ENCODE data around the gene ATP6V1F. TPM values are rescaled to one million over a fixed set of nuclear protein-coding genes. Genes with fewer than 3 reads are reported as not detected.

Gene ATP6V1F
- total and polyA plus RNA-seq, 12 donors: 96.7 to 189 (median 125) TPM

DNA sequence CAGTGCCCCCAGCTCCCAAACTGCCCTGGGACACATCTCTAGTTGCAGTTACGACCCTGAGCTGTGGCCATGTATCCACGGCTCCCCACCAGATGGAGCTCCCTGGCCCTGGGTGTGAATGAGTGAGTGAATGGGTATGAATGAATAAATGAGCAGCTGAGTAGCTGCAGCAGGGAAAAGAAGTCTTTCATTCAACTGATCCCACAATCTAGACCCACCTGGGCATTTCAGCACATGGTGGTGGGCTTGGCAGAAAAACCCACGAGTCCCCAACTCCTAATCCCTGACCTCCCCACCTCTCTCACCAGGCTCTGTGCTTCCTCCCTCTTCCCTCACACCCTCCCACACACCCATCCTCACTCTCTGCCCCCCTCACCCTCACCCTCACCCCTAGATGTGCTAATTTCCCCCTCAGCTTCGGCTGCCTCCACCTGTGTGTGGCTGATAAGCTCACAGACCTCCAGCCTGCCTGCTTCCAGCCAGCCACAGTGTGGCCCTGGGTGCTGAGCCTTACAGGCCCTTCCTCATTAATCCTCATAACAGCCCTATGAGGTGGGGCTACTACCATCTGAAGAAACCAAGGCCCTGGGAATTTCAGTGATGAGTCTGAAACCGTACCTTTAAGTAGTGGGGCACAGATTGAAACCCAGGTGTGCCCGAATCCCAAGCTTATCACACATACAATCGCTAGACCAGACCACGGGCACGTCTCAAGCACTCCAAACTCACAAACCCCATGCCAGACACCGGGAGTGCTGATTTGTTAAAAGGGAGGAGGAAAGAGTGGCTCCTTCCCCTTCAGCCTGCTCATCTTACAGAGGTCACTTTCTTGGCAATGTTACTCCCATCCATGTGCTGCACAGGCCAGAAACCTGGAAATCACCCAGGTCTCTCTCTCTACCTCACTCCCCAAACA, 2.2 kb upstream of the ATP6V1F start:
- Histone ChIP-seq H3K4me1 (peaks cover 17 to 74% (median 41%) of the 10 kb centered on the region in 9 donors), H3K9me3 (no peaks in the 10 kb centered on the region), H3K27ac (peak overlapping the region in 8 of 10 donors; percentile 45 to 86 (median 63)), H3K4me3 (no peak overlapping the region), H3K36me3 (peaks cover 0 to 46% (median 20%) of the 10 kb centered on the region in 9 donors), H3K27me3 (no peaks in the 10 kb centered on the region)
- TF ChIP-seq, protein P1, sequence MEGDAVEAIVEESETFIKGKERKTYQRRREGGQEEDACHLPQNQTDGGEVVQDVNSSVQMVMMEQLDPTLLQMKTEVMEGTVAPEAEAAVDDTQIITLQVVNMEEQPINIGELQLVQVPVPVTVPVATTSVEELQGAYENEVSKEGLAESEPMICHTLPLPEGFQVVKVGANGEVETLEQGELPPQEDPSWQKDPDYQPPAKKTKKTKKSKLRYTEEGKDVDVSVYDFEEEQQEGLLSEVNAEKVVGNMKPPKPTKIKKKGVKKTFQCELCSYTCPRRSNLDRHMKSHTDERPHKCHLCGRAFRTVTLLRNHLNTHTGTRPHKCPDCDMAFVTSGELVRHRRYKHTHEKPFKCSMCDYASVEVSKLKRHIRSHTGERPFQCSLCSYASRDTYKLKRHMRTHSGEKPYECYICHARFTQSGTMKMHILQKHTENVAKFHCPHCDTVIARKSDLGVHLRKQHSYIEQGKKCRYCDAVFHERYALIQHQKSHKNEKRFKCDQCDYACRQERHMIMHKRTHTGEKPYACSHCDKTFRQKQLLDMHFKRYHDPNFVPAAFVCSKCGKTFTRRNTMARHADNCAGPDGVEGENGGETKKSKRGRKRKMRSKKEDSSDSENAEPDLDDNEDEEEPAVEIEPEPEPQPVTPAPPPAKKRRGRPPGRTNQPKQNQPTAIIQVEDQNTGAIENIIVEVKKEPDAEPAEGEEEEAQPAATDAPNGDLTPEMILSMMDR (IDR thresholded peaks at IDR 0.05): peak in 7 of 9 donors; percentile 6 to 43 (median 11)
- DNase-seq (no peak), ATAC-seq (peak in 6 of 8 donors; percentile 1 to 7 (median 4))
- WGBS, 2 donors: 32 to 38% methylated on average over 10 of the region's 10 CpGs
- intact Hi-C loops (cut with DNase I): loop anchor here in 4 of 10 donors (5.0 to 10.0 kb wide), 3 partner anchors 66 to 126 kb away; partner anchors contain the start of genes CALU (in 4 of the 4) and CCDC136 (in 1 of the 4)

DNA sequence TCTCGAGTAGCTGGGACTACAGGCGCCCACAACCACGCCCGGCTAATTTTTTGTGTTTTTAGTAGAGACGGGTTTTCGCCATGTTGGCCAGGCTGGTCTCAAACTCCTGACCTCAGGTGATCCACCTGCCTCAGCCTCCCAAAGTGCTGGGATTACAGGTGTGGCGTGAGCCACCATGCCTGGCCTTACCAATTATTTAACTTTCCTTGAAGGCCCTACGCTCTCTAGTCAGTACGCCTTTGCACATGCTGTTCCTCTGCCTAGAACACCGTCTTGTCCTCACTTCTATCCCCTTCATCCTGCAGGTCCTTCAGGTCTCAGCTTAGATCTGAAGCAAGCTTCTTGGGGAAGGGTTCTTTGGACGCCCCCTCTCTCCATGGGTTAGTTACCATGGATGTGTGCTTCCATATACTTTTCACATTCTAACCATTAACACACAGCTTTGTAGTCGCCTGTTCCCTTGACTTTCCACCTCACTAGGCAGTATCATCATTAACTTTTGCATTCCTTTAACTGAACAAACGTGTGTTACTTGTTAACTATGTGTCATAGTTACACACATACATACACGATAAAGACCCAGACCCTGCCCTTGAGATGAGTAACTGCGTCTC, 592 bp upstream of the ATP6V1F start:
- no peaks in the 10 kb centered on the region for H3K9me3 ChIP-seq
- WGBS, 2 donors: 72 to 73% methylated on average over 15 of the region's 15 CpGs
- intact Hi-C loops (cut with DNase I): loop anchor here in 5 of 10 donors (1.0 to 10.0 kb wide), 5 partner anchors 31 to 127 kb away; partner anchors contain the start of genes CALU (in 5 of the 5), CCDC136 (in 1 of the 5) and FLNC (in 1 of the 5)
- H3K27ac ChIP-seq: peak overlapping the region in 6 of 10 donors; percentile 2 to 87 (median 62)
- peak overlapping the region in 9 of 10 donors; percentile 56 to 83 (median 71) for H3K4me3 ChIP-seq
- H3K4me1 ChIP-seq: peaks cover 17 to 63% (median 41%) of the 10 kb centered on the region in 9 donors
- H3K36me3 ChIP-seq: peaks cover 0 to 43% (median 8%) of the 10 kb centered on the region in 9 donors
- no peaks in the 10 kb centered on the region for H3K27me3 ChIP-seq
- ATAC-seq: no peak
- DNase-seq: no peak
- TF ChIP-seq, protein P1 (IDR thresholded peaks at IDR 0.05): no peak

DNA sequence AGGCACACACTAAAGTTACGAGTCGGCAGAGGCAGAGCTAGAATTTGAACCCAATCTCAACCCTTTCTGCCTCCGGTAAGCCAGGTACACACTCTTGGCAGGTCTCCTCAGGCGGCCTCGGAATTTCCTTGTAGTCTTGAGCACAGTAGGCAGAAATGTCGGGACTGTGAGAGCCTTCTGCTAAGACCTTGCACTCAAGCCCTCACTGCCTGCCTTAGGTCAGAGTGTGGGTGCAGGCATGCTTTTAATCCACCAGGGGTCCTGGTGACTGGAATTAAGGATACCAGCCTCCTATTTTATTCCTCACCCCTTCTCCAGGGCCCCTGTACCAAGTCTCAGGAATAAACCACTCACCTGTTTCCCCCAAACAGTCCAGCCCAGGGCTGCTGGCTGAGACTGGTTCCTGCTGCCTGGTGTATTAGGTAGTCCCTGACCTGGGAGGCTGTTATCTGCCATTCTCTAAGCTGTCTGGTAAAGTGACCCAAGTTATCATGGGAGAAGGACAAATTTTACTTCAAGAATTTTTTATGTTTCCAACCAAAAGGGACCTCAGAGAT, 855 bp downstream of the ATP6V1F start:
- intact Hi-C loops (cut with DNase I): loop anchor here in 4 of 10 donors (2.0 to 10.0 kb wide), 4 partner anchors 33 to 129 kb away; partner anchors contain the start of genes CALU (in 4 of the 4), CCDC136 (in 1 of the 4) and FLNC (in 1 of the 4)
- TF ChIP-seq, protein P1 (IDR thresholded peaks at IDR 0.05): peak in 7 of 9 donors; percentile 17 to 50 (median 35)
- no peaks in the 10 kb centered on the region for H3K9me3 ChIP-seq
- 0 to 1% methylated on average over 6 of the region's 6 CpGs for WGBS, 2 donors
- DNase-seq: no peak
- H3K27me3 ChIP-seq: no peaks in the 10 kb centered on the region
- H3K36me3 ChIP-seq: peaks cover 0 to 35% (median 8%) of the 10 kb centered on the region in 9 donors
- H3K4me3 ChIP-seq: peak overlapping the region; percentile 56 to 83 (median 70)
- peaks cover 16 to 66% (median 42%) of the 10 kb centered on the region in 9 donors for H3K4me1 ChIP-seq
- peak overlapping the region in 9 of 10 donors; percentile 40 to 87 (median 75) for H3K27ac ChIP-seq
- ATAC-seq: peak in 3 of 8 donors; percentile 1 to 3 (median 2)

All from heart right ventricle (tissue), 16 donors.